NB4 (cell line): ENCODE results near the gene NETO2.

ENCODE experiments used
- MYC ChIP-seq: IDR thresholded peaks from 2 replicates; pipeline ENCODE4 v1.6.1; 2011; ENCODE audit warnings: low read depth, low read length
- TF ChIP-seq, protein P1 (sequence below): IDR thresholded peaks from one replicate; pipeline ENCODE4 v1.5.1; 2012; ENCODE audit warnings: low read depth, low read length

DNA sequence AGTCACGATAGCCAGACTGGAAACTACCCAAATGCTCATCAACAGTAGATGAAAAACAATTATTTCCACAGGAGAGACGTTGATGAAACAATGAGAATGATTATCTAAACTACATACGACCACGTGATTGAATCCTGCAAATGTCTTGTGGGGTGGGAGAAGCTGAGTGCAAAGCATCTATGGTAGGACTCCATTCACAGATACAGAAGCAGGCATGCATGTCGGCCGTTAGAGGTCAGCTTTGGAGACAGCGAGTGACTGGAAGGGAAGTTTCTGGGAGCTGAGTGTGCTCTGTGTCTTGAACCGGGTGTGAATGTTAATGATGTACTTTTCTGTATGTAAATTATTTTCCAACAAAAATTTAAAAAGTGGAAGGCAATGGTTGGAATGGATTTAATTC, 98.7 kb downstream of the NETO2 start:
- no peak for TF ChIP-seq MYC
- TF ChIP-seq, protein P1, sequence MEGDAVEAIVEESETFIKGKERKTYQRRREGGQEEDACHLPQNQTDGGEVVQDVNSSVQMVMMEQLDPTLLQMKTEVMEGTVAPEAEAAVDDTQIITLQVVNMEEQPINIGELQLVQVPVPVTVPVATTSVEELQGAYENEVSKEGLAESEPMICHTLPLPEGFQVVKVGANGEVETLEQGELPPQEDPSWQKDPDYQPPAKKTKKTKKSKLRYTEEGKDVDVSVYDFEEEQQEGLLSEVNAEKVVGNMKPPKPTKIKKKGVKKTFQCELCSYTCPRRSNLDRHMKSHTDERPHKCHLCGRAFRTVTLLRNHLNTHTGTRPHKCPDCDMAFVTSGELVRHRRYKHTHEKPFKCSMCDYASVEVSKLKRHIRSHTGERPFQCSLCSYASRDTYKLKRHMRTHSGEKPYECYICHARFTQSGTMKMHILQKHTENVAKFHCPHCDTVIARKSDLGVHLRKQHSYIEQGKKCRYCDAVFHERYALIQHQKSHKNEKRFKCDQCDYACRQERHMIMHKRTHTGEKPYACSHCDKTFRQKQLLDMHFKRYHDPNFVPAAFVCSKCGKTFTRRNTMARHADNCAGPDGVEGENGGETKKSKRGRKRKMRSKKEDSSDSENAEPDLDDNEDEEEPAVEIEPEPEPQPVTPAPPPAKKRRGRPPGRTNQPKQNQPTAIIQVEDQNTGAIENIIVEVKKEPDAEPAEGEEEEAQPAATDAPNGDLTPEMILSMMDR, result no peak
